Measurements from ENCODE around the gene GRHL3. TPM values are rescaled to one million over a fixed set of nuclear protein-coding genes. Genes with fewer than 3 reads are reported as not detected.

GRHL3 gene
- total RNA-seq, 1 donor from 2014 or later: 20.5 TPM

DNA sequence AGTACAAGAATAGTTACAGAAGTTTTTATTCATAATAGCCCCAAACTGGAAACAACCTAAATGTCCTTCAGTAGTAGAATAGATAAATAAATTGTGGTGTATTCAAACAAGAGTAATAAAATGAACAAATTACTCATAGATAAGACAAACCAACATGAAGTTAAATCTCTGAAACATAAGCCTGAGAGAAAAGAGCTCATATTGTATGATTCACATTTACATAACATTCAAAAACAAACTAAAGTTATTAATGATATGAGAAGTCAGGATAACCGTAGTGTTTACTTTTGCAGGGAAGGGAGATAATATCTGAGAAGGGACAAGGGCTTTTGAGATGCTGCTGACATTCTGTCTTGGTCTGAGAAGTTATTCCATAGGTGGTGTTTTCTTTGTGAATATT is 80.9 kb downstream of the GRHL3 start:
- Histone ChIP-seq H3K36me3 (ENCODE audit: control insufficient read depth, insufficient read depth, low read length) (peaks cover 3% of the 10 kb centered on the region), H3K27me3 (ENCODE audit: control insufficient read depth, insufficient read depth, low read length) (no peaks in the 10 kb centered on the region), H3K4me3 (ENCODE audit: low read depth, low read length) (no peak overlapping the region)
- DNase-seq (ENCODE audit: low read depth) (no peak), FAIRE-seq (no peak)
- TF ChIP-seq, protein P1, sequence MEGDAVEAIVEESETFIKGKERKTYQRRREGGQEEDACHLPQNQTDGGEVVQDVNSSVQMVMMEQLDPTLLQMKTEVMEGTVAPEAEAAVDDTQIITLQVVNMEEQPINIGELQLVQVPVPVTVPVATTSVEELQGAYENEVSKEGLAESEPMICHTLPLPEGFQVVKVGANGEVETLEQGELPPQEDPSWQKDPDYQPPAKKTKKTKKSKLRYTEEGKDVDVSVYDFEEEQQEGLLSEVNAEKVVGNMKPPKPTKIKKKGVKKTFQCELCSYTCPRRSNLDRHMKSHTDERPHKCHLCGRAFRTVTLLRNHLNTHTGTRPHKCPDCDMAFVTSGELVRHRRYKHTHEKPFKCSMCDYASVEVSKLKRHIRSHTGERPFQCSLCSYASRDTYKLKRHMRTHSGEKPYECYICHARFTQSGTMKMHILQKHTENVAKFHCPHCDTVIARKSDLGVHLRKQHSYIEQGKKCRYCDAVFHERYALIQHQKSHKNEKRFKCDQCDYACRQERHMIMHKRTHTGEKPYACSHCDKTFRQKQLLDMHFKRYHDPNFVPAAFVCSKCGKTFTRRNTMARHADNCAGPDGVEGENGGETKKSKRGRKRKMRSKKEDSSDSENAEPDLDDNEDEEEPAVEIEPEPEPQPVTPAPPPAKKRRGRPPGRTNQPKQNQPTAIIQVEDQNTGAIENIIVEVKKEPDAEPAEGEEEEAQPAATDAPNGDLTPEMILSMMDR (IDR thresholded peaks at IDR 0.05; ENCODE audit: insufficient read depth, low read length, severe bottlenecking): no peak

DNA sequence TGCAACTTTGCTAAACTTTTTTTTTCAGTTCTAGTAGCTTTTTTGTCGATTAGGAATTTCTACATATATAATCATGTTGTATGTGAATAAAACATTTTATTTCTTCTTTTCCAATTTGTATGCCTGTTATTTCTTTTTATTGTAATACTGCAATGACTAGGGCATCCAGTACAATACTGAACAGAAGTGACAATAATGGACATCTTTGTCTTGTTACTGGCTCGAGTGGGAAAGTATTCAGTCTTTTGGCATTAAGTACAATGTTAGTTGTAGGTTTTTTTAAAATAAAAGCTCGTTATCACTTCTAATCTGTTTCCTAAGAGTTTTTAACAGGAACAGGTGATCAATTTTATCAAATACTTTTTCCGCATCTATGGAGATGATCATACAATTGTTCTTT is 84.6 kb downstream of the GRHL3 start:
- H3K36me3 ChIP-seq (ENCODE audit: control insufficient read depth, insufficient read depth, low read length): peaks cover 3% of the 10 kb centered on the region
- TF ChIP-seq, protein P1 (IDR thresholded peaks at IDR 0.05; ENCODE audit: insufficient read depth, low read length, severe bottlenecking): no peak
- FAIRE-seq (no peak), DNase-seq (ENCODE audit: low read depth) (no peak)
- H3K27me3 ChIP-seq (ENCODE audit: control insufficient read depth, insufficient read depth, low read length): no peaks in the 10 kb centered on the region
- no peak overlapping the region for H3K4me3 ChIP-seq (ENCODE audit: low read depth, low read length)

Other genes with a start within 250 kb of the GRHL3 start
- gene MYOM3, start 207.2 kb upstream of the GRHL3 start, total RNA-seq: under 0.01 and 0.13 TPM in 2 replicates
- 0.26 and 1.5 TPM in 2 replicates for gene IL22RA1, start 176.2 kb upstream of the GRHL3 start, total RNA-seq
- gene IFNLR1, start 132.1 kb upstream of the GRHL3 start, total RNA-seq: 4.5 and 5.5 TPM in 2 replicates
- 5.3 and 6.8 TPM in 2 replicates for gene STPG1, start 94.4 kb downstream of the GRHL3 start, total RNA-seq
- 21.8 and 35.8 TPM in 2 replicates for gene NIPAL3, start 96.4 kb downstream of the GRHL3 start, total RNA-seq
- gene RCAN3, start 183.5 kb downstream of the GRHL3 start, total RNA-seq: 12.1 and 15.9 TPM in 2 replicates
- 0.13 TPM in 1 of 2 replicates, not detected in the other for gene NCMAP, start 236.7 kb downstream of the GRHL3 start, total RNA-seq